ENCODE results near the gene PRIMA1.
A peak's percentile ranks its signal among the peaks of the same experiment; 100 is the strongest.

PRIMA1 gene

DNA sequence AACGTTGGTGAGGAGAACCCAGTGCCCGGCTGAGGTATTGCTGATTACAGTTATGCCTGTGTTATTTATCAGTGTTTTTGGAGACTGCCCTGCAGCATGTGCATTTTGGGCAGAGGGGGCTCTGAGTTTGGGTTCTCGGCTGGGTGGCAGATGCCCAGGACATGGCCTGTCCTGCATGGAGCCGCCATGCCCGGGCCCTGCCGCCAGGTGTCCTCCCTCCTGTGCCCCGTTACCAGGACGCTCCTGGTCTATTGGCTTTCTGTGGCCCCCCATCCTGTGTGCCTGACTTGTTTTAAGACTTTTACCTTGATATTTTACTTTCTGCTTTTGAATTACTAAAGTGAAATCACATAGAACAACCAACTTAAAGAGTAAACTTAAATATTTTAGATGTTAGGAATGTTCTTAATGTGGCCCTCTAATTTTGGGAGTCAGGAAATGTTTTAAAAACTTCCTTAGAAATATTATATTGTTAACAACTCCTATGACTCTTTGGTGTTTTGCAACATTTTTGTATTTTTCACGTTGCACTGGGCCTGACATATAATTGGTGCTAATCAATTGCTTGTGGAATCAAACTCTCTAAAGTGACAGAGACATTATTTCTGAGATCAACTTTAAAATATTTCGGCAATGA lies 51.8 kb downstream of the PRIMA1 start:
- Histone ChIP-seq H3K27ac (ENCODE audit: low read depth, low read length) (no peak overlapping the region), H3F3A (ENCODE audit: control insufficient read depth, insufficient read depth) (no peaks in the 10 kb centered on the region), H3K4me1 (ENCODE audit: control insufficient read depth, low read length) (no peaks in the 10 kb centered on the region), H3K9me2 (replicated peaks; ENCODE audit: control insufficient read depth, low read length) (no peaks in the 10 kb centered on the region), H3K4me3 (ENCODE audit: low read length) (no peak overlapping the region), H4K20me1 (ENCODE audit: control insufficient read depth, insufficient read depth, low read depth, low read length) (no peaks in the 10 kb centered on the region), H3K4me2 (ENCODE audit: low read length) (no peak overlapping the region), H3K9me3 (ENCODE audit: control insufficient read depth, insufficient read depth, low read length) (no peaks in the 10 kb centered on the region), H3K36me3 (ENCODE audit: control insufficient read depth, low read length) (no peaks in the 10 kb centered on the region), H3K27me3 (ENCODE audit: control insufficient read depth, low read length) (no peaks in the 10 kb centered on the region), H3K79me2 (ENCODE audit: control insufficient read depth, low read length) (no peaks in the 10 kb centered on the region)
- no peak for TF ChIP-seq EZH2phosphoT487 (IDR thresholded peaks at IDR 0.05; ENCODE audit: borderline replicate concordance, low read length)
- peak; percentile 23 for TF ChIP-seq CTCF (IDR thresholded peaks at IDR 0.05; ENCODE audit: low read depth, low read length, poor library complexity, severe bottlenecking)

DNA sequence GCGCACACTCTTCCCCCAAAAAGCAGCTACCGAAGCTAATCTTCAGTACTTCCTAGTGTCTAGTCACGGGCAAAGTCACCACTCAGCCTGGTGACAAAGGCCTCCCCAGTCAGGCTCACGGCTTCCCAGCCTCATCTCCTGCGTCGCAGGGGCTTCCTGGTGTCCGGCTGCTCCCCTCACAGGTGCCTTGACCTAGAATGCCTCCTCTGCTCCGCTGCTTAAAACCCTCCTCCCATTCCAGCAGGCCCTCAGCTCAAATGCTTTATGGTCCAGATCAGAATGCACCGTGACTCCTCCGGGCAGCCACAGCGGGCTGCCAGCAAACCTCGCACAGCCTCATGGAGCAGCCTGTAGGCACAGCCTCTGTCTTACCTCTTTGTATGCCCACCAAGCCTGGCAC lies 53.1 kb downstream of the PRIMA1 start:
- Histone ChIP-seq H3K4me3 (ENCODE audit: low read length) (no peak overlapping the region), H3F3A (ENCODE audit: control insufficient read depth, insufficient read depth) (no peaks in the 10 kb centered on the region), H3K36me3 (ENCODE audit: control insufficient read depth, low read length) (no peaks in the 10 kb centered on the region), H4K20me1 (ENCODE audit: control insufficient read depth, insufficient read depth, low read depth, low read length) (no peaks in the 10 kb centered on the region), H3K27me3 (ENCODE audit: control insufficient read depth, low read length) (no peaks in the 10 kb centered on the region), H3K27ac (ENCODE audit: low read depth, low read length) (no peak overlapping the region), H3K4me2 (ENCODE audit: low read length) (no peak overlapping the region), H3K79me2 (ENCODE audit: control insufficient read depth, low read length) (no peaks in the 10 kb centered on the region), H3K4me1 (ENCODE audit: control insufficient read depth, low read length) (no peaks in the 10 kb centered on the region), H3K9me3 (ENCODE audit: control insufficient read depth, insufficient read depth, low read length) (no peaks in the 10 kb centered on the region), H3K9me2 (replicated peaks; ENCODE audit: control insufficient read depth, low read length) (no peaks in the 10 kb centered on the region)
- TF ChIP-seq CTCF (IDR thresholded peaks at IDR 0.05; ENCODE audit: low read depth, low read length, poor library complexity, severe bottlenecking) (no peak), EZH2phosphoT487 (IDR thresholded peaks at IDR 0.05; ENCODE audit: borderline replicate concordance, low read length) (no peak)

GRCh38 chr14:93734086-93734822 lies 54.0 kb downstream of the PRIMA1 start:
- Histone ChIP-seq H3F3A (ENCODE audit: control insufficient read depth, insufficient read depth) (no peaks in the 10 kb centered on the region), H3K27ac (ENCODE audit: low read depth, low read length) (no peak overlapping the region), H3K79me2 (ENCODE audit: control insufficient read depth, low read length) (no peaks in the 10 kb centered on the region), H3K4me2 (ENCODE audit: low read length) (no peak overlapping the region), H3K36me3 (ENCODE audit: control insufficient read depth, low read length) (no peaks in the 10 kb centered on the region), H3K9me2 (replicated peaks; ENCODE audit: control insufficient read depth, low read length) (no peaks in the 10 kb centered on the region), H4K20me1 (ENCODE audit: control insufficient read depth, insufficient read depth, low read depth, low read length) (no peaks in the 10 kb centered on the region), H3K9me3 (ENCODE audit: control insufficient read depth, insufficient read depth, low read length) (no peaks in the 10 kb centered on the region), H3K4me1 (ENCODE audit: control insufficient read depth, low read length) (no peaks in the 10 kb centered on the region), H3K4me3 (ENCODE audit: low read length) (no peak overlapping the region), H3K27me3 (ENCODE audit: control insufficient read depth, low read length) (no peaks in the 10 kb centered on the region)
- TF ChIP-seq EZH2phosphoT487 (IDR thresholded peaks at IDR 0.05; ENCODE audit: borderline replicate concordance, low read length), result no peak
- TF ChIP-seq CTCF (IDR thresholded peaks at IDR 0.05; ENCODE audit: low read depth, low read length, poor library complexity, severe bottlenecking), result no peak
